GM21825 (cell line): ENCODE results near the gene SGIP1.
"Not testable (repeated sequence)": the region's sequence is repeated elsewhere in the genome, so short reads cannot be mapped to it uniquely, and the experiment has no call there.

ENCODE experiments used
- ATAC-seq: cut with Tn5 transposase; IDR thresholded peaks from one replicate; pipeline ENCODE4 v1.9.1; 2021; ENCODE audit warnings: mild to moderate bottlenecking, moderate library complexity; ENCODE audit not compliant: unreplicated experiment

SGIP1 gene

DNA sequence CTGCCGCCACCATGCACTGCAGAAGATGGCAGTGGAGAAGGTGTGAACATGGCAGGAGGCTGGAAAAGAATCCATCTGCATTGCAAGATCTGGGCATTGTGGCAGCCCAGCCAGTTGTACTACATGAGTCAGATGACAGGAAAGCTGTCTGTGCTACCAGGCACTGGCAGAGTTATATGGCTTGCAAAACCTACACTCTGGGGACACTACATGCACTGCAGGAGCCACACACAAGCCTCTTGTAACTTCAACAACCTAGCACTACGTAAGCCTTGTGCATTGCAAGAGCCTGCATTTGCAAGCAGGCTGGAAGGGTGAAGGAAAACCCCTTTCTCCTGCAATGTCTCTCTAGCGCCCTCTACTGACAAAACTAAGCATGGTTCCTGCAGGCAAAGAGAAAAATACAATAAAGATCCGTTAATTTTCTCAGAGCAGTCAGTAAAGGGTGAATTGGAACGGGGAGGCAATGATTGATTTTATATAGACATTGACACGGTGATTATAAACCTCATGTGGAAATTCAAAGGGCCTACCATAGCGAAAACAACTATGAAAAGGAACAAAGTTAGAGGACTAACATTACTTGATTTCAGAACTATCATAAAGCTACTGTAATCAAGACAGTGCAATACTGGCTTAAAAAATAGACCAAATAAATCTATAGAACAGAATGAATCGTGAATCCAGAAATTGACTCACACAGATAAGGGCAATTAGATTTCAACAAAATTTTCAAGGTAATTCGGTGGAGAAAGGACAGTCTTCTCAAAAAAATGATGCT, 192.1 kb downstream of the SGIP1 start:
- peak; percentile 84 for ATAC-seq

DNA sequence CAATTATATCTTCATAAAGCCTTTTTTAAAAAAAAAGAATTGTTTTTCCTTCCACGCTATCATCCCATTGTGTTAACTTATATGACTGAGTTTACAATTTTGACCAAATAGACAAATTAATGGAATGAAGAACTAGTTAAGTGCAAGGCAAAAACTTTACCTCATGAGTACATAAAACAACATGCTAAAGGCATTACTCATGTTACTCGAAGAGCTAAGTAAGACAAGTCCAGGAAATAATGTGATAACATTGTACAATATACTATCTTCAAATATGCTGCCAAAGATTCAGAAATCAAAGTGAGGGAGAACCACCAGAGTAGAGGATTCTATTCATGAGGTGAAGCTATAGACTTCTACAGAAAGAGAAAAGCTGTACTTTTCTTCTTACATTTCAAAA, 194.1 kb downstream of the SGIP1 start:
- ATAC-seq = no peak

GRCh38 chr1:66728716-66729115, 194.8 kb downstream of the SGIP1 start:
- ATAC-seq = not testable (repeated sequence)

GRCh38 chr1:66729119-66729518, 195.2 kb downstream of the SGIP1 start:
- no peak for ATAC-seq

DNA sequence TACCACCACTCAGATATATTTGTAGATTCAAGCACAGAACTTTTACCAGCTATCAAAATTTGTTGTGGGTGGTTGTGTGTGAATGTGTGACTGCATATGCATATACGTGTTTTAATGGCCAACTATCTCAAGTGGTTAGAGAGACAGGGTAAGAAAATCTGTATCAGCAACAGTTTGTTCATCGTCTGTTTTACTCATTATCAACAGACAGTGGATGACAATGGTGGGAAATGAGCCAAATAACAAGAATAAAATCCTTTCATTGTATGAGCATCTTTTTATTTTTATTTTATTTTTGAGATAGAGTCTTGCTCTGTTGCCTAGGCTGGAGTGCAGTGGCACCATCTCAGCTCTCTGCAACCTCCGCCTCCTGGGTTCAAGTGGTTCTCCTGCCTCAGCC, 195.6 kb downstream of the SGIP1 start:
- ATAC-seq = no peak

- no peak for ATAC-seq
Observed at GRCh38 chr1:66730462-66730861, 196.5 kb downstream of the SGIP1 start.

DNA sequence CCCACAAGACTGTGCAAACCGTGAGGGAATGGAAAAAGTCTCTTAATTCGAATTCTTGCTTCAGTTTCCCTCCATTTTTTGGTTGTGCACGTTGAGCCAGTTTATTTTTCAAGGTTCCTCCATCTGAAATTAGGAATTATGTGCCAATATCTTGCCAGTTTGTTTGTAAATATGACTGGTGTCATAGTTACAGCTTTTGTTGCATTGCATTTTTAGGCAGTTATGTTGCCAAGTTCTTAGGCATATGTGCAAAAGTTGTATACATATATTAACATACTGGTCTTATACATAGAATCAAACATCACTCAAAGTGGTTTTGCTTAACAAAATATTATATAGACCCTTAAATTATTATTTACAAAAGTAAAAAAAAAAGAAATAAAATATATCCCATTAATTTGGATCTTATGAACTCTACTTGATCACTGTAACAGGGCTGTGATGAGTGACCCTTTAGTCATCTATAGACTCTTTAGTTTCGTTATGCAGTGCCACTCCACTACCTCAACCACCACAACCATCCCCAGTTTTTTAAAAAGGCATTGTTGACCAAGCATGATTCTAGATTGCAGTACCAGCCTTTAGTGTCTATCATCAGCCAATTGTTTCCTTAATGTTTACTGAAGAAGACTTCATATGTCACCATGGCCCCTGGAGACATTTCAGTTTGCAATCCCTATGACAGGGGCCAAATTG, 197.4 kb downstream of the SGIP1 start:
- ATAC-seq = no peak

- peak; percentile 71 for ATAC-seq
Observed at GRCh38 chr1:66732407-66733166, 198.6 kb downstream of the SGIP1 start.

- ATAC-seq = no peak
Observed at GRCh38 chr1:66733348-66734017, 199.5 kb downstream of the SGIP1 start.

DNA sequence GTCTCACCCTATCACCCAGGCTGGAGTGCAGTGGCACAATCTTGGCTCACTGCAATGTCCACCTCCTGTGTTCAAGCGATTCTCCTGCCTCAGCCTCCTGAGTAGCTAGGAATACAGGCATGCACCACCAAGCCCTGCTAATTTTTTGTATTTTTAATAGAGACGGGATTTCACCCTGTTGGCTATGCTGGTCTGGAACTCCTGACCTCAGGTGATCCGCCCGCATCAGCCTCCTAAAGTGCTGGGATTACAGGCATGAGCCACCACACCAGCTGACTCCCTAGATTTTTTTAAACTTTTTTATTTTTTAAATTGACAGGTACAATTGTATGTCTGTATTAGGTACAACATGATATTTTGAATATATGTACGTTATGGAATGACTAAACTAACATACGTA, 200.6 kb downstream of the SGIP1 start:
- not testable (repeated sequence) for ATAC-seq

DNA sequence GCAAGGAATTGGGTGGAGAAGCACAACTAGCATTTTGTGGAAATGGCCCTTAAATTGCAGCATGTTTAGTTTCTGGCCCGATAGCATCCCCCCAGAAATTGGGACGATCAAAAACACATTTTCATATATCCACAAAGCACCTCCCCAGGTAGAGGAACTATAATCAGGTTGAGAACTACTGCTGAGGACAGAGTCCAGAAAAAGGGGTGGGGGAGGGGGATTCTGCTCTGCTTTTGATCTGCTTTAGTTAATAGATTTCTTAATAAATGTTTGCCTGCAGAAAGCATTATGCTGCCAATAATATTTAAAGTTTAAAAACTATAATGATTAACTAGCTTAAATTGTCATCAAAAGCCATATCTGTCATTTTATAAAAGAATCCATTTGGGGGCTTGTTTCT, 203.9 kb downstream of the SGIP1 start:
- ATAC-seq = no peak

DNA sequence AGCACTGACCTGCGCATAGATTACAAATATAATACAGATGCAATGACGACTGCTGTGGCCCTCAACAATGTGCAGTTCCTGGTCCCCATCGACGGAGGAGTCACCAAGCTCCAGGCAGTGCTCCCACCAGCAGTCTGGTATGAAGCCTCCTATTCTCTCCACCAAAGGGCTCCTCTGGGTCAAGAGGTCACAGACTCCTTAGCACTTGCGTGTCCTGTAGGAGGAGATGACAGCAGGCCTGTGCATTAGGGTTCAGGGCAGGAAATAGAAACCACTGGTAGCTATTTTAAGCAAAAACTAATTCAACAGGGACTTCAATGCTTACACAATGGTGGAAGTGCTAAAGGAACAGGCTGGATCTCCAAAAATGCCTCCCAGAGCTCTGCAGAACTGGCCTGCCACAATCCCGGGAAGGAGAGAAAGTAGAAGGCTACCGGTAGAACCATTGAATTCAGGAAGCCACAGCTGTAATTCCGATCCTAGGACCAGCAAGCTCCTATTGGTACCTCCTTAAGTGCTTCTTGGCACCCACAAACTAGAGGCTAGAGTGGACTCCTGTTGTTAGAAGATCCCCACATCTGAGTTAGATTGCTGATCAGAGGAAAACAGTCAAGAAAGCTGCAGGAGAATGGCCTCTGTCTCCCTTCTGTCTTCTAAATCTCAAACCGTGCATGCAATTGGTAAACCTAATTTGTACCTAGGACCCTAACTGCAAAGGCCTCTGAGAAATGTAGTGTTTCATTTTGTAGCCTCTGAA, 205.6 kb downstream of the SGIP1 start:
- peak; percentile 85 for ATAC-seq

GRCh38 chr1:66745451-66745850, 211.5 kb downstream of the SGIP1 start:
- no peak for ATAC-seq

- no peak for ATAC-seq
Observed at GRCh38 chr1:66747501-66747900, 213.5 kb downstream of the SGIP1 start.

DNA sequence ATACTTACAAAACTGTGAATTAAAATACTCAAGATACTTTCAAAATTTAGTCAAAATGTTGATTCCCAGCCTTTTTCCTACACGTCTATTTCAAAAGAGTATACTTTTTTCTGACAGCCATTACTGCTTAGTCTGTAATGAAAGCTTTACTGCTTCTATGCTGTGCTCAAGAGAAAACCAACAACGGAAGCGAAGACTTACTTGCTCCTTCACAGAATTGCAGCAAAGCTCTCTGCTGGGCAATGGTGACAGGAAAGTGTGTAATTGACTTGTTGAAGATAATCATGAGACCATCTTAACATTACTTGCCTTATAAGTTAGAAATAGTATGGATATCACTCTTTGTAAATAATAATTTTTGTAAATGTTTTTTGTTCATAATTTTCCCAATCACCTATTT, 216.6 kb downstream of the SGIP1 start:
- ATAC-seq = no peak

DNA sequence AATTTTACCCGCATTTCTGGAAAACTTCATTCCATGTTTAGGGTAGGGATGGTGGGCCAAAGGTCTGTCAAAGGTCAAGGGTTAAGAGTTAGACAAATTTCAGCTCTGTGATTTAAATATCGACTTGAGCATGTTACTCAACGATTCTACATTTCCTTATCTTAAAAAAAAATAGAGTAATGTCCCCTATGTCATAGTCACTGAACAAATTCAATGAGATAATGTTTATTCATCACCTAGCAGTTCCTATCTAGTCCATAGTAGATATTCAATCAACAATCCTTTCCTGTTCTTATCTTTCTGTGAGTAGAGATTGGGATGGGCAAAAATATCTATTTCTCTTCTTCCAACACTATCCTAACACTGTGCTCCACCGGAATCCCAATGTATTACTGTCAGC, 217.2 kb downstream of the SGIP1 start:
- no peak for ATAC-seq

GRCh38 chr1:66752000-66752592, 218.1 kb downstream of the SGIP1 start, which contains the start of gene DYNLT5:
Gene DYNLT5 (plus strand): TSS chr1:66752459. CDS start chr1:66754659, 2,200 bp downstream.
- ATAC-seq = no peak

DNA sequence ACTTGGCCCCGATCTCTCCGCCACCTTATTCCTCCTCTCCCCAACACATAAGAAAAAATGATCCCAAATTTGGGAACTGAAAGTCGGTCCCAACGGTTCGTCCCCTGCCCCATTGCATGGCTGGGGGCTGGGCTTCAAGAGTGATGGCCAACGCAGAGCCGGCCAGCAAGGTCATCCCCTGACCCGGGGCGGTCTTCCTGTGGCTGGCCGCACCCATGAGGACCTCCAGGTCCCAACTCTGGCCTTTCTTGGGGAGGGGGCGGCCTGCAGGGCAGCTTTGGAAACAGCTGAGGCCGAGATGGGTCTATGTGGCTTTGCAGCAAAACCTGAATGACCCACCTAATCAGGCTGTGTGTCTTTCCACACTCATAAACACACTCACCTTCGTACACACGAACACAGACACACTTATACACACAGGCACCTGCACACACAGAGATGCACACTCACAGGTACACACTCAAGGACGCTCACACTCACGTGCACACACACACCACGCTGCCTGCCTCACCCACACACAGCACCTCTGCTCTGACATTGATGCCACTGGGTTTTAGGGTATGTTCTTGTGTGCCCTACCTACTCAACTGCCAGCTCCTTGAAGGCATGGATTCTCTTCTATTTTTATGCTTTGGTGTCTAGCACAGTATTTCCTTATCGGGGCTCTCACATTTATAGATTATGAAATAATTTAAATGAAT, 218.9 kb downstream of the SGIP1 start:
- ATAC-seq = no peak

GRCh38 chr1:66757722-66758240, 223.8 kb downstream of the SGIP1 start:
- no peak for ATAC-seq
